Airway epithelial cell (primary cell): ENCODE data around the gene ANO8. TPM values are rescaled to one million over a fixed set of nuclear protein-coding genes. Genes with fewer than 3 reads are reported as not detected.

Experiments
- total RNA-seq: library from RNA; depleted of rRNA; stranded (reverse); fragments of >200 nt; gene quantifications from 2 replicates; pipeline ENCODE4 v1.2.3, GENCODE V29; 2015

The ANO8 gene
- total RNA-seq: 6.9 TPM in 2 replicates

DNA sequence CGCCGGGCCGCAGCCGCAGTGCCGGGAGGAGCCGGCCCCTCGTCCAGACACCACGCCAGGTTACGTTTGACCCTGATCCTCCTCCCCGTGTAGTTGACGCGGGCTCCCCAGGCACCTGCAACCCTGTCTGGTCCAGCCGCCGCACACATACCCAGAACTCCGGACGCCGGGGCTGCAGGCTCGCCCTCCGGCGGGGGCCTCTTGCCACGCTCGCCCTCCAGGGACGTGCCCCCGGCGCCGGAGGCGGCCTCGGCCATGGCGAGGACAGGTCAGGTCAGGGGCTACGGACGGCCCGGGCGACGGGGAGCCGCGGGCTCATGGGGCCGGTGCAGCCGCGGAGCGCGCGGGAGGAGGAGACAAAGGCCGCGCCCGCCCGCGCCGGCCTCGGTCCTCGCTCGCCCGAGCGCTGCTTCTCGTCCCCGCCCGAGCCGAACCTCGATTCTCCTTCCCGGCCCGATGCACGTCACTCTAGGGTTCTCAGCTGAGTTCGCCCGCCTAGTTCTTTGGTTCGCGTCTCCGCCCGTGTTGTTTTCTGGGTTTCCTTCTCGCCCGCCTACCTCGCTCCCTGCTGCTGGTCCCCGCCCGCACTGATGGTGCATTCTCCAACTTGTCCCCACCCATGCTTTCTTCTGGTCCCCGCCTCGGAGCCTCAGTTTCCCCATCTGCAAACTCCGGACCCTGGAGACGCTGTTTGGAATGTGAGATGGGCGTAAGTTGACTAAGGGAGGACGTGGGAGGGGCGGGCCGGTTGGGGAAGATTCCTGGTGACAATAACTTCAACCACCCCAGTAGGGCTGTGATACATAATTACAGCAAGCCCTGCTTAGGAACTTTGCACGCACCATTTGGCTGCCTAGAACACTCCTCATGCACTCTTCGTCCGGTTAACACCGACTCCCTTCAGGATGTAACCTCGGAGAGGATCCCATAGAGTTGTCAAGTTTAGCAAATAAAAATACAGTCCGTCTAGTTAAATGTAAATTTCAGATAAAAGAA is at the start of gene ANO8:
Gene ANO8 (minus strand): TSS at position 442 of the 996 bp plus-strand sequence. CDS start 185 bp downstream, at position 257.

GRCh38 chr19:17376935-17377600 is 42.4 kb upstream of the ANO8 start, which contains the start of gene PLVAP:
PLVAP (minus strand) TSS chr19:17377342; CDS start chr19:17377288, 54 bp downstream.

GRCh38 chr19:17336872-17337674 is 2.4 kb upstream of the ANO8 start, which contains the start of gene GTPBP3:
GTPBP3 (plus strand) TSS chr19:17337553; CDS start chr19:17337612, 59 bp downstream.

DNA sequence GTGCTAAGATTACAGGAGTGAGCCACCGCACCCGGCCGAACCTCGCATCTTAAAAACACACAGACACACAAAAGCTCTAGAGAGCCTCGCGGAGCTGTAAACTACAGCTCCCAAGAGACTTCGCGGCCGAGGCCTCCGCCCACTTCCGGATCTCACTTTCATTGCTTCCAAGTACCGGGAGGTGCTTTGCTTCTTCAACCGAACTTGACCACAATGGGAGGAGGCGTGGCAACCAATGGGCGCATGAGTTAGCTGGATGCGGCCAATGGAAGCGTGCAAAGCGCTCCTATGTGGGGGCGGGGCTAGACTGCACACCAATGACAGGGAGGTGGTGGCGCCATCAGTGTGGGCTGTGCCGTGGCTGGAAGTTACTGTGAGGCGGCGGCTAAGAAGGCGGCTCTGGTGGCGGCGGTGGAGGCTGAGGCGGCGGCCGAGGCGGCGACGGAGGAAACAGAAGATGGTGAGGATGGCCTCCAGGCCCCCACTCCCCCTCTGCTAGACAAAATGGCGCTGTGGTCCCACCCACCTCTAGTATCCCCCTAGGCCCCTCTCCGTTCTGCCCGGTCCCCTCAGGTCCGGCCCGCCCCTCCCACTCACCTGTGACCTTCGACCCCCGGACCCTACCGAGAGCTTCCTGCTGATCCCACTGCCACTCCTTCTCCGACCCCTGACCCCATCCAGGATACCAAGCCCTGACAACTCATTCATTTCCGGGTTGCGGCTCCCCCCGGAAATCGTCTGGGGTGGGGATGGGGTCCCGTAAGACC is 25.3 kb downstream of the ANO8 start, which contains the start of gene DDA1:
Gene DDA1 (plus strand): TSS at position 366 of the 767 bp plus-strand sequence. CDS start 92 bp downstream, at position 458.

GRCh38 chr19:17305517-17306284 is 29.0 kb downstream of the ANO8 start, which contains the start of gene MRPL34:
MRPL34 (plus strand) TSS chr19:17305872; CDS start chr19:17305893, 21 bp downstream.

DNA sequence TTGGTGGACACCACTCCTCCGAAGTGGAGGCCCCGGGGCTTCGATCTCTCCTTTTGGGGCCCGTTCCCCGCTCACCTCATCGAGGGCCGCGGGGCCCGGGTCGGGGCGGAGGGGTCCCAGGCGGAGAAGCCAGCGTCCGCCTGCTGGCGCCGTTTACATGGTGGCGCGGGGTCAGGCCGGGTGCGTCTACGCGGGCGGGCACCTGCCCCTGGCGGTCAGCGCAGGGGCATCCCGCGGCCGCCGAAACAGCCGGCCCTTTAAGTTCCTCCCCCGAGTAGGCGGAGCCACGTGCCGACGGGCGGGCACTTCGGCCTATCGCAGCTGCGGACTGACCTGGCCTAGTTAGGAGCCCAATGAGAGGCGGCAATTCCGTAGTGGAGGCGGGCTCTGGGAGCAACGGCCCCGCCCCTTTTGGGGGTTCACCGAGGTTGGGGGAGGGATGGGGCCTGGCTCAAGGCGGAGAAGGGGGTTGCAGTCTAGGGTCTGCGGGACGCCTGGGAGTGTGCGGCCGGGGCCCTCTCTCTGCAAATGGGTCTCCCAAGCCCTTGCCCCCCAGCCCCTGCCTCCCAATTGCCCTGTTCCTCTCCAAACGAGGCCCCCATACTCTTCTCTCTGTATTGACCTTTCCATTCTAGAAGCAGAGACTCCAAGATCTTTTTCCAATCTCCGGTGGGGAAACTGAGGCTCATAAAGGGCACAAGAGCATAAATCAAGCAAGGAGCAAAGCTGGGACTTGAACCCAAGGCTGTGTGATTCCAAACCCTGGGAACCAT is 31.3 kb downstream of the ANO8 start, which contains the start of gene ABHD8:
Gene ABHD8 (minus strand): TSS at position 259 of the 773 bp plus-strand sequence. CDS start 1,809 bp downstream, outside the sequence.

DNA sequence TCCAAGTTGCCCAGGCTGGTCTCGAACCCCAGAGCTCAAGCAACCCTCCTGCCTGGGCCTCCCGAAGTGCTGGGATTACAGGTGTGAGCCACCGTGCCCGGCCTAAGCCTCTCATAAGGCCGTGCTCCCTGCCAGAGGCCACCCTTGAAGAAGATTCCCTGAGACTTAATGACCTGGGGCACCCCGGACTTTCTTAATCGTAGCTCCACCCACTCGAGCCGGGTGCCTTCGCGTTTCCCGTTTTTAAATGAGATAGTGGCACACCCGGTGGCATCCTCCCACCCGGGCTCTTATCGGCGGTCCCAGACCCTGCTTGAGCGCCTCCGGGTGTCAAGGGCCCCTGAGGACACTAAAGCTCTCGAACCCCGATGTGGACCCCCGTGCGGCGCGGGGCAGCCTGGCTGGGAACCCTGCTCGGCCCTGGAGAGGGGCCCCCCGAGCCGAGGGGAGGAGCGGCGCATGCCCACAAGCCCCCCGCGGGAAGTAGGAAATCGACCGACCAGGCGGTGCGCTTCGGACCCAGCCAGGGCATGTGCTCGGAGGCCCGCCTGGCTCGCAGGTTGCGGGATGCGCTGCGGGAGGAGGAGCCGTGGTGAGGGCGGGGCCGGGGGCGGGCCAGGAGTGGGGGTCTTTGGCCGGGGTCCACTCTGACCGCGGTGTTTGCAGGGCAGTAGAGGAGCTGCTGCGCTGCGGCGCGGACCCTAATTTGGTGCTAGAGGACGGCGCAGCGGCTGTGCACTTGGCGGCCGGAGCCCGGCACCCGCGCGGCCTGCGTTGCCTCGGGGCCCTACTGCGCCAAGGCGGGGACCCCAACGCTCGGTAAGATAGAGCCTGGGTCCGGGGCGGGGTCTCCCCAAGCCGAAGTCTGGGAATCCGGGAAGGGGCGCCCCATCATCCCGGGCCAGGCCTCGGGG is 53.0 kb downstream of the ANO8 start, which contains the start of gene ANKLE1:
Gene ANKLE1 (plus strand): TSS at position 511 of the 914 bp plus-strand sequence. CDS start 20 bp downstream, at position 531.

Other genes starting within 250 kb of the ANO8 start
- 13.2 and 13.3 TPM in 2 replicates for gene USE1, start 119.5 kb downstream of the ANO8 start, total RNA-seq
- gene OCEL1, start 108.6 kb downstream of the ANO8 start, total RNA-seq: 1.2 and 5.9 TPM in 2 replicates
- 121 TPM in 2 replicates for gene NR2F6, start 88.9 kb downstream of the ANO8 start, total RNA-seq
- gene USHBP1, start 70.1 kb downstream of the ANO8 start, total RNA-seq: not detected in 2 replicates
- 69.9 and 76.7 TPM in 2 replicates for gene BABAM1, start 67.4 kb downstream of the ANO8 start, total RNA-seq
- gene ANKLE1, start 53.0 kb downstream of the ANO8 start, total RNA-seq: 0.85 and 2.2 TPM in 2 replicates
- 10.8 and 12.1 TPM in 2 replicates for gene ABHD8, start 31.4 kb downstream of the ANO8 start, total RNA-seq
- 62.1 and 159 TPM in 2 replicates for gene MRPL34, start 29.0 kb downstream of the ANO8 start, total RNA-seq
- 22.7 and 31.5 TPM in 2 replicates for gene DDA1, start 25.3 kb downstream of the ANO8 start, total RNA-seq
- gene GTPBP3, start 2.7 kb upstream of the ANO8 start, total RNA-seq: 23.6 and 38.2 TPM in 2 replicates
- not detected in 2 replicates for gene PLVAP, start 42.5 kb upstream of the ANO8 start, total RNA-seq
- not detected in 2 replicates for gene CCDC194, start 59.3 kb upstream of the ANO8 start, total RNA-seq
- not detected in 2 replicates for gene BST2, start 70.8 kb upstream of the ANO8 start, total RNA-seq
- gene MVB12A, start 85.2 kb upstream of the ANO8 start, total RNA-seq: 67.1 and 78.6 TPM in 2 replicates
- gene TMEM221, start 113.8 kb upstream of the ANO8 start, total RNA-seq: 0.42 TPM in 1 of 2 replicates, not detected in the other
- gene NXNL1, start 126.1 kb upstream of the ANO8 start, total RNA-seq: not detected in 2 replicates
- 10.2 and 11.1 TPM in 2 replicates for gene SLC27A1, start 135.7 kb upstream of the ANO8 start, total RNA-seq
- gene PGLS, start 176.8 kb upstream of the ANO8 start, total RNA-seq: 94.9 and 105 TPM in 2 replicates
- 81.9 and 97.9 TPM in 2 replicates for gene COLGALT1, start 220.8 kb upstream of the ANO8 start, total RNA-seq